Stomach (tissue), 9 donors: ENCODE data around the gene CD164. TPM values are rescaled to one million over a fixed set of nuclear protein-coding genes. Genes with fewer than 3 reads are reported as not detected.

Source experiments
- DNase-seq, 2 donors: peaks; one replicate each; pipeline versions ENCODE4 v3.0.0 to v3.0.0-alpha.2; 2013 to 2019
- H3K27ac ChIP-seq, 5 donors: fragments of 200-600 bp in 4 of 5; sonication (generic) in 4 of 5; one replicate each; pipeline ENCODE4 v1.5.1; 2013 to 2019; ENCODE audit warnings: mild to moderate bottlenecking in 1 of 5, moderate library complexity in 1 of 5
- H3K27me3 ChIP-seq, 3 donors: fragments of 200-600 bp; sonication (generic); one replicate each; pipeline ENCODE4 v1.5.1; 2017 to 2019; ENCODE audit warnings: mixed run types in 1 of 3
- H3K36me3 ChIP-seq, 4 donors: fragments of 200-600 bp; sonication (generic); 1 replicate in 3 of 4; 2 replicates in 1 of 4; pipeline ENCODE4 v1.5.1; 2016 to 2019
- H3K4me1 ChIP-seq, 4 donors: fragments of 200-600 bp; sonication (generic); one replicate each; pipeline ENCODE4 v1.5.1; 2016 to 2019
- H3K4me3 ChIP-seq, 4 donors: fragments of 200-600 bp; sonication (generic) in 3 of 4; one replicate each; pipeline ENCODE4 v1.5.1; 2016 to 2019; ENCODE audit warnings: mild to moderate bottlenecking in 1 of 4
- H3K9me3 ChIP-seq, 4 donors: fragments of 200-600 bp; sonication (generic); one replicate each; pipeline ENCODE4 v1.5.1; 2016 to 2019
- EP300 ChIP-seq: sonication (generic); formaldehyde crosslinking; IDR thresholded peaks from one replicate; pipeline ENCODE4 v1.6.1; 2017; ENCODE audit warnings: antibody characterized with exemption
- POLR2A ChIP-seq, 4 donors: fragments of 450-650 bp; IDR thresholded peaks; one replicate each; pipeline ENCODE4 v1.6.1; 2016; ENCODE audit warnings: antibody characterized with exemption in 4 of 4, control low read depth in 2 of 4, mild to moderate bottlenecking in 1 of 4, moderate library complexity in 1 of 4
- POLR2AphosphoS5 ChIP-seq, 3 donors: sonication (generic); formaldehyde crosslinking; IDR thresholded peaks; one replicate each; pipeline ENCODE4 v1.6.1; 2016; ENCODE audit warnings: antibody characterized with exemption in 3 of 3
- WGBS, 5 donors: extraction: QIAGEN DNeasy Blood & Tissue Kit in 3 of 5; methylation state at CpG; one replicate each; pipeline versions ENCODE4 v1.1.5 to v1.1.7; 2013 to 2018; 5-methylcytosine and 5-hydroxymethylcytosine counted together
- intact Hi-C: fragments of 100-400 bp; cut with DNase I; formaldehyde crosslinking; loops from one replicate; pipeline ENCODE4 v1.15.1; 2023; ENCODE audit warnings: low total_unique reads
- polyA plus RNA-seq, 3 donors: library from polyadenylated mRNA; stranded (reverse); fragments of 200-250 nt; gene quantifications; one replicate each; pipeline ENCODE4 v1.2.3, GENCODE V29; 2013
- total RNA-seq, 5 donors: library from RNA; depleted of rRNA; stranded (reverse); fragments of >200 nt; gene quantifications; one replicate each; pipeline versions ENCODE4 v1.1.0 to v1.2.3, GENCODE V29; 2014 to 2016
- TF ChIP-seq, protein P1 (sequence below), 7 experiments: fragments of 450-650 bp in 4 of 7; fragments of 200-600 bp in 3 of 7; sonication (generic) in 3 of 7; IDR thresholded peaks; one replicate each; pipeline ENCODE4 v1.5.1; 2016 to 2019; ENCODE audit warnings: antibody characterized with exemption in 7 of 7, control low read depth in 2 of 7, mild to moderate bottlenecking in 1 of 7
- donor health status: healthy with polysubstance abuse.
- donor health status: Bipolar disorder and iron deficiency.
- donor health status: healthy.

CD164 gene
- total and polyA plus RNA-seq, 8 donors = 62.4 to 453 (median 102) TPM

GRCh38 chr6:109374326-109374892, 7.9 kb downstream of the CD164 start:
- TF ChIP-seq POLR2A (IDR thresholded peaks at IDR 0.05) = no peak
- no peak for TF ChIP-seq EP300
- intact Hi-C loops = no loop called here
- H3K4me1 ChIP-seq = peaks cover 10 to 90% (median 46%) of the 10 kb centered on the region in 4 donors

GRCh38 chr6:109373762-109374161, 8.5 kb downstream of the CD164 start:
- Histone ChIP-seq H3K27me3 (no peaks in the 10 kb centered on the region), H3K36me3 (peaks cover 57 to 93% (median 84%) of the 10 kb centered on the region in 4 donors), H3K27ac (no peak overlapping the region), H3K4me1 (peaks cover 4 to 84% (median 40%) of the 10 kb centered on the region in 4 donors), H3K9me3 (no peaks in the 10 kb centered on the region), H3K4me3 (no peak overlapping the region)
- TF ChIP-seq POLR2AphosphoS5 (IDR thresholded peaks at IDR 0.05) = no peak
- TF ChIP-seq, protein P1, sequence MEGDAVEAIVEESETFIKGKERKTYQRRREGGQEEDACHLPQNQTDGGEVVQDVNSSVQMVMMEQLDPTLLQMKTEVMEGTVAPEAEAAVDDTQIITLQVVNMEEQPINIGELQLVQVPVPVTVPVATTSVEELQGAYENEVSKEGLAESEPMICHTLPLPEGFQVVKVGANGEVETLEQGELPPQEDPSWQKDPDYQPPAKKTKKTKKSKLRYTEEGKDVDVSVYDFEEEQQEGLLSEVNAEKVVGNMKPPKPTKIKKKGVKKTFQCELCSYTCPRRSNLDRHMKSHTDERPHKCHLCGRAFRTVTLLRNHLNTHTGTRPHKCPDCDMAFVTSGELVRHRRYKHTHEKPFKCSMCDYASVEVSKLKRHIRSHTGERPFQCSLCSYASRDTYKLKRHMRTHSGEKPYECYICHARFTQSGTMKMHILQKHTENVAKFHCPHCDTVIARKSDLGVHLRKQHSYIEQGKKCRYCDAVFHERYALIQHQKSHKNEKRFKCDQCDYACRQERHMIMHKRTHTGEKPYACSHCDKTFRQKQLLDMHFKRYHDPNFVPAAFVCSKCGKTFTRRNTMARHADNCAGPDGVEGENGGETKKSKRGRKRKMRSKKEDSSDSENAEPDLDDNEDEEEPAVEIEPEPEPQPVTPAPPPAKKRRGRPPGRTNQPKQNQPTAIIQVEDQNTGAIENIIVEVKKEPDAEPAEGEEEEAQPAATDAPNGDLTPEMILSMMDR (IDR thresholded peaks at IDR 0.05) = no peak
- TF ChIP-seq EP300 = no peak
- TF ChIP-seq POLR2A (IDR thresholded peaks at IDR 0.05) = no peak
- no peak for DNase-seq
- intact Hi-C loops = no loop called here
- 77 to 91% (median 86%) methylated on average over 4 of the region's 4 CpGs for WGBS, 5 donors

More at GRCh38 chr6:109374326-109374892, 7.9 kb downstream of the CD164 start:
- 62 to 79% (median 65%) methylated on average over 4 of the region's 4 CpGs for WGBS, 5 donors
- H3K36me3 ChIP-seq = peaks cover 50 to 90% (median 78%) of the 10 kb centered on the region in 4 donors
- no peaks in the 10 kb centered on the region for H3K27me3 ChIP-seq
- H3K9me3 ChIP-seq = no peaks in the 10 kb centered on the region
- no peak overlapping the region for H3K4me3 ChIP-seq
- no peak overlapping the region for H3K27ac ChIP-seq
- DNase-seq = no peak

- Histone ChIP-seq H3K4me1 (peaks cover 4 to 79% (median 35%) of the 10 kb centered on the region in 4 donors), H3K9me3 (no peaks in the 10 kb centered on the region), H3K27ac (no peak overlapping the region), H3K27me3 (no peaks in the 10 kb centered on the region), H3K4me3 (no peak overlapping the region), H3K36me3 (peaks cover 59 to 94% (median 88%) of the 10 kb centered on the region in 4 donors)
- DNase-seq = no peak
- 45 to 59% (median 55%) methylated on average over 4 of the region's 4 CpGs for WGBS, 5 donors
- intact Hi-C loops = no loop called here
- TF ChIP-seq POLR2AphosphoS5 (IDR thresholded peaks at IDR 0.05) (no peak), EP300 (no peak), POLR2A (IDR thresholded peaks at IDR 0.05) (no peak)
- TF ChIP-seq, protein P1 (IDR thresholded peaks at IDR 0.05) = no peak
Observed at GRCh38 chr6:109373331-109373730, 8.9 kb downstream of the CD164 start.

DNA sequence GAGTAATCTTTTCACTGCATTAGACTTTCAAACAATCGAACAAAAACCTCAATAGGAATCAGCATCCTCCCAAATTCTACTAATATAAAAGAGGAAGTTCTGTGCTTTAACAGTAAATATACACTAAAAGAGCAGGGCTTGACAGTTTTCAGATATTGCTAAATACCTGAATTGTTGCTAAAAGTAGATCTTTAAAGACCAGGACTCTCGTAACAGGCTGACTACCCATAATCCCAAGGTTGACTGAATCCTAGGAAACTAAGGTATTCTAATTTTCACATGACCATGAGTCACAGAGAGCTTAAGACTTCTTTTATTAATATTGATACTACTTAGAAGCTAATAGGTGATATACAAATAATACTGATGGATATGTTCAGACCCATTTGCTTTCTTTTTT, 10.1 kb downstream of the CD164 start:
- Histone ChIP-seq H3K36me3 (peaks cover 64 to 94% (median 88%) of the 10 kb centered on the region in 4 donors), H3K4me3 (no peak overlapping the region), H3K27ac (no peak overlapping the region), H3K4me1 (peaks cover 4 to 67% (median 26%) of the 10 kb centered on the region in 4 donors), H3K9me3 (no peaks in the 10 kb centered on the region), H3K27me3 (no peaks in the 10 kb centered on the region)
- TF ChIP-seq POLR2AphosphoS5 (IDR thresholded peaks at IDR 0.05) = no peak
- TF ChIP-seq, protein P1 (IDR thresholded peaks at IDR 0.05) = no peak
- TF ChIP-seq EP300 = no peak
- no peak for TF ChIP-seq POLR2A (IDR thresholded peaks at IDR 0.05)
- no peak for DNase-seq
- intact Hi-C loops = no loop called here
- 64 to 84% (median 70%) methylated on average over 2 of the region's 2 CpGs for WGBS, 5 donors

GRCh38 chr6:109370792-109371191, 11.5 kb downstream of the CD164 start:
- no peak overlapping the region for H3K27ac ChIP-seq
- no peaks in the 10 kb centered on the region for H3K27me3 ChIP-seq
- peaks cover 57 to 94% (median 88%) of the 10 kb centered on the region in 4 donors for H3K36me3 ChIP-seq
- H3K4me1 ChIP-seq = peaks cover 4 to 54% (median 22%) of the 10 kb centered on the region in 4 donors
- no peak overlapping the region for H3K4me3 ChIP-seq
- 25 to 50% (median 39%) methylated on average over 3 of the region's 3 CpGs for WGBS, 5 donors
- TF ChIP-seq POLR2AphosphoS5 (IDR thresholded peaks at IDR 0.05) (no peak), POLR2A (IDR thresholded peaks at IDR 0.05) (no peak), EP300 (no peak)
- TF ChIP-seq, protein P1 (IDR thresholded peaks at IDR 0.05) = no peak
- intact Hi-C loops = no loop called here
- no peak for DNase-seq
- no peaks in the 10 kb centered on the region for H3K9me3 ChIP-seq
